Nephron progenitor cell (in vitro differentiated cells): ENCODE data around the gene SLC49A3.

Source experiments
- DNase-seq: peaks from one replicate; pipeline ENCODE4 v3.0.0; 2021
- H3K27ac Mint-ChIP-seq: 2 replicates; pipeline ENCODE4 v1.8.0; 2021; ENCODE audit warnings: mild to moderate bottlenecking, moderate library complexity, mixed read lengths
- H3K27me3 Mint-ChIP-seq: 2 replicates; pipeline ENCODE4 v1.8.0; 2021; ENCODE audit warnings: mild to moderate bottlenecking, low read depth, mixed read lengths; ENCODE audit not compliant: poor library complexity
- H3K36me3 Mint-ChIP-seq: 2 replicates; pipeline ENCODE4 v1.8.0; 2021; ENCODE audit warnings: low read depth, mixed read lengths
- H3K4me1 Mint-ChIP-seq: 2 replicates; pipeline ENCODE4 v1.8.0; 2021; ENCODE audit warnings: mixed read lengths
- H3K4me3 Mint-ChIP-seq: 2 replicates; pipeline ENCODE4 v1.8.0; 2021; ENCODE audit warnings: mild to moderate bottlenecking, moderate library complexity, mixed read lengths
- H3K9me3 Mint-ChIP-seq: 2 replicates; pipeline ENCODE4 v1.8.0; 2021; ENCODE audit warnings: mild to moderate bottlenecking, moderate library complexity, mixed read lengths
- TF ChIP-seq, protein P1 (sequence below): fragments of 200-600 bp; sonication (generic); IDR thresholded peaks from 2 replicates; pipeline ENCODE4 v1.5.0; 2021; ENCODE audit warnings: antibody characterized with exemption

Gene SLC49A3

DNA sequence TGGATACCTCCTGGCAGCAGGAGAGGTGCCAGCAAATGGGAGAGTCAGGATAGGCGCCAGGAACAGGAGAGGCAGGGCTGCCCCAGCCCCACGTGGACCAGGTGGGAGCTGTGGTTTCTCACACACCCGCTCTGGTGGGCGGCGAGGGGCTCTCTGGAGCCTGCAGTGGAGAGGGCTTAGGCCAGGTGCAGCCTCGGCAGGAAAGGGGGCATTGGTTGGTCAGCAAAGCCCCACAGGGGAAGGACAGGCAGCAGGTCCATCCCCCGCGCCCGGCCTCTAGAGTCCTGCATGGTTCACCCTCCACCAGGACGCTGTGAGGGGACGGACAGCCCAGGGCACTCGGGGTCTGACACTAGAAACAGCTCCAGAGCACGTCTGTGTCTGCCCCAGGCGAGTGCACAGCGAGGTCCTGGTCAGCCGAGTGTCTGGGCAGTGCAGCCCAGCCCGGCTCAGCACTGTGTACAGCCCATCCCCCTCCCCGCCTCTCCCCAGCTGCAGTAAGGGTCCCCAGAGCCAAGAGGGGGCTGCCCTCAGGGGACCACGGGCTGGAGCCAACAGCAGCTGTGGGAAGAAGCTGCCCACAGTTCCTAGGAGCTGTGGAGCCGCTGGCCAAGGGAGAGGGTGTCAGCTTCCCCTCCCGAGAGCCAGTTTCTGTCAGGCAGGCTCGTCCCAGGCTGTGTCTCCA is 23.1 kb downstream of the SLC49A3 start:
- no peak overlapping the region for H3K4me3 Mint-ChIP-seq
- no peaks in the 10 kb centered on the region for H3K9me3 Mint-ChIP-seq

DNA sequence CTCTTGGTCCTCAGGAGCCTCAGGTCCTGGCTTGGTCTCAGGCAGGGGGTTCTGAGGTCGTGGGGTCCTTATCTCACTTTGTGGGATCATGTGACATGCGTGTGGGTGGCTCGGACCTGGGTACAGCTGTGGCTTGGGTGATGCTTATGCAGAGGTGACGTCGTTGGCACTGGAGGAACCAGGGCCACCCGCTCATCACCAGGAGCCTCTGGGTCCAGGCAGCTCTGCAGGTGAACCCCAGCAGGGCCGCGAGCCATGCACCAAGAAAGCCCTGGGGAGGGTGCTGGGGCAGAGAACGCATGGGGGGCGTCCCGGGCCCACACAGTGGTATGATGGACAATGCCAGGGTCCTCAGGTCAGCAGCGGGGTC is 23.6 kb downstream of the SLC49A3 start:
- H3K36me3 Mint-ChIP-seq, result peaks cover 8% of the 10 kb centered on the region
- no peaks in the 10 kb centered on the region for H3K9me3 Mint-ChIP-seq
- no peak overlapping the region for H3K4me3 Mint-ChIP-seq
- H3K27me3 Mint-ChIP-seq, result peaks cover 11% of the 10 kb centered on the region
- TF ChIP-seq, protein P1, sequence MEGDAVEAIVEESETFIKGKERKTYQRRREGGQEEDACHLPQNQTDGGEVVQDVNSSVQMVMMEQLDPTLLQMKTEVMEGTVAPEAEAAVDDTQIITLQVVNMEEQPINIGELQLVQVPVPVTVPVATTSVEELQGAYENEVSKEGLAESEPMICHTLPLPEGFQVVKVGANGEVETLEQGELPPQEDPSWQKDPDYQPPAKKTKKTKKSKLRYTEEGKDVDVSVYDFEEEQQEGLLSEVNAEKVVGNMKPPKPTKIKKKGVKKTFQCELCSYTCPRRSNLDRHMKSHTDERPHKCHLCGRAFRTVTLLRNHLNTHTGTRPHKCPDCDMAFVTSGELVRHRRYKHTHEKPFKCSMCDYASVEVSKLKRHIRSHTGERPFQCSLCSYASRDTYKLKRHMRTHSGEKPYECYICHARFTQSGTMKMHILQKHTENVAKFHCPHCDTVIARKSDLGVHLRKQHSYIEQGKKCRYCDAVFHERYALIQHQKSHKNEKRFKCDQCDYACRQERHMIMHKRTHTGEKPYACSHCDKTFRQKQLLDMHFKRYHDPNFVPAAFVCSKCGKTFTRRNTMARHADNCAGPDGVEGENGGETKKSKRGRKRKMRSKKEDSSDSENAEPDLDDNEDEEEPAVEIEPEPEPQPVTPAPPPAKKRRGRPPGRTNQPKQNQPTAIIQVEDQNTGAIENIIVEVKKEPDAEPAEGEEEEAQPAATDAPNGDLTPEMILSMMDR, result no peak
- no peak overlapping the region for H3K27ac Mint-ChIP-seq
- DNase-seq, result no peak
- peaks cover 5% of the 10 kb centered on the region for H3K4me1 Mint-ChIP-seq

More for the DNA sequence above, 23.1 kb downstream of the SLC49A3 start:
- Mint-ChIP-seq H3K27ac (no peak overlapping the region), H3K36me3 (peaks cover 7% of the 10 kb centered on the region), H3K4me1 (peaks cover 5% of the 10 kb centered on the region), H3K27me3 (peaks cover 6% of the 10 kb centered on the region)
- TF ChIP-seq, protein P1, result no peak
- DNase-seq, result no peak

- H3K4me3 Mint-ChIP-seq, result peak overlapping the region; percentile 77
- no peak overlapping the region for H3K27ac Mint-ChIP-seq
- peaks cover 11% of the 10 kb centered on the region for H3K27me3 Mint-ChIP-seq
These were observed 24.2 kb downstream of the SLC49A3 start for GRCh38 chr4:664713-665231.

GRCh38 chr4:663438-664428 is 25.2 kb downstream of the SLC49A3 start:
- Mint-ChIP-seq H3K4me1 (peaks cover 11% of the 10 kb centered on the region), H3K9me3 (no peaks in the 10 kb centered on the region), H3K27ac (no peak overlapping the region), H3K4me3 (peak overlapping the region; percentile 77), H3K27me3 (peaks cover 11% of the 10 kb centered on the region), H3K36me3 (peaks cover 21% of the 10 kb centered on the region)
- DNase-seq, result peak; percentile 64
- TF ChIP-seq, protein P1, result no peak

More at GRCh38 chr4:664713-665231, 24.2 kb downstream of the SLC49A3 start:
- H3K36me3 Mint-ChIP-seq, result peaks cover 13% of the 10 kb centered on the region
- no peak for DNase-seq
- peaks cover 5% of the 10 kb centered on the region for H3K4me1 Mint-ChIP-seq
- TF ChIP-seq, protein P1, result no peak
- H3K9me3 Mint-ChIP-seq, result no peaks in the 10 kb centered on the region

DNA sequence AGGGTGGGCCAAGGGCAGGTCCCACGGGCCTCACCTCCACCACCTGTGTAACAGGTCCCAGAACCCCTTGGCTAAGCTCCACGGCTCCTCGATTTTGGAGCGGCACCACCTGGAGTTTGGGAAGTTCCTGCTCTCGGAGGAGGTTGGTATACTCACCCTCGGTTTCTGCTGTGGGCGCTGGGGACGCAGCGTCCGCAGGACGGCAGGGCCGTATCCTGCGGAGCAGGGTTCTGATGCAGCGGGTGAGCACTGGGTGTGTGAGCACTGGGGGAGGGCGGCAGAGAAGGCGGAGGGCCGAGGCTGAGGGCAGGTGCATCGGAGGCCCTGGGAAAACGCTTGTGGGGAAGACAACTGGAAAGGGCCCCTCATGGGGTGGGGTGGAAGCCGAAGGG is 25.9 kb downstream of the SLC49A3 start:
- Mint-ChIP-seq H3K36me3 (peaks cover 21% of the 10 kb centered on the region), H3K27ac (no peak overlapping the region), H3K4me1 (peaks cover 11% of the 10 kb centered on the region), H3K4me3 (peak overlapping the region; percentile 71), H3K27me3 (peaks cover 11% of the 10 kb centered on the region), H3K9me3 (no peaks in the 10 kb centered on the region)
- DNase-seq, result no peak
- TF ChIP-seq, protein P1, result no peak
